DMS 273 treated with DMSO at 0.1 percent for 48 hours (cell line): Measurements from ENCODE around the gene CHST14.

Source experiments
- DNase-seq: peaks from one replicate; lab custom pipeline; 2025; lab: John Stamatoyannopoulos, UW

Gene CHST14

GRCh38 chr15:40463279-40463678 lies 7.5 kb upstream of the CHST14 start:
- no peak for DNase-seq

- DNase-seq, result no peak
Observed at GRCh38 chr15:40463886-40464545, 6.8 kb upstream of the CHST14 start.

- no peak for DNase-seq
Observed at GRCh38 chr15:40464595-40465185, 6.1 kb upstream of the CHST14 start.

- DNase-seq, result no peak
Observed at GRCh38 chr15:40465939-40466338, 4.8 kb upstream of the CHST14 start.

- no peak for DNase-seq
Observed at GRCh38 chr15:40466426-40467260, 4.1 kb upstream of the CHST14 start.

GRCh38 chr15:40467261-40467615 lies 3.5 kb upstream of the CHST14 start:
- no peak for DNase-seq

GRCh38 chr15:40468898-40469331 lies 1.9 kb upstream of the CHST14 start:
- DNase-seq, result no peak

GRCh38 chr15:40469776-40470390 lies 901 bp upstream of the CHST14 start:
- no peak for DNase-seq

GRCh38 chr15:40471105-40471807 lies 472 bp downstream of the CHST14 start:
- no peak for DNase-seq

GRCh38 chr15:40471808-40472150 lies 995 bp downstream of the CHST14 start:
- DNase-seq, result no peak

GRCh38 chr15:40472171-40472727 lies 1.5 kb downstream of the CHST14 start:
- no peak for DNase-seq

GRCh38 chr15:40474581-40474980 lies 3.8 kb downstream of the CHST14 start:
- no peak for DNase-seq

- no peak for DNase-seq
Observed at GRCh38 chr15:40477642-40478327, 7.0 kb downstream of the CHST14 start.

GRCh38 chr15:40479024-40479423 lies 8.2 kb downstream of the CHST14 start:
- DNase-seq, result no peak

- DNase-seq, result no peak
Observed at GRCh38 chr15:40481341-40482074, 10.7 kb downstream of the CHST14 start.

GRCh38 chr15:40483919-40484318 lies 13.1 kb downstream of the CHST14 start:
- no peak for DNase-seq

- no peak for DNase-seq
Observed at GRCh38 chr15:40486066-40486770, 15.4 kb downstream of the CHST14 start.

- no peak for DNase-seq
Observed at GRCh38 chr15:40487816-40488682, 17.3 kb downstream of the CHST14 start.
